ENCODE data around the gene RNASEH2A. TPM values are rescaled to one million over a fixed set of nuclear protein-coding genes. Genes with fewer than 3 reads are reported as not detected.

Gene RNASEH2A
- 4.9 and 6.0 TPM in 2 replicates for total RNA-seq

DNA sequence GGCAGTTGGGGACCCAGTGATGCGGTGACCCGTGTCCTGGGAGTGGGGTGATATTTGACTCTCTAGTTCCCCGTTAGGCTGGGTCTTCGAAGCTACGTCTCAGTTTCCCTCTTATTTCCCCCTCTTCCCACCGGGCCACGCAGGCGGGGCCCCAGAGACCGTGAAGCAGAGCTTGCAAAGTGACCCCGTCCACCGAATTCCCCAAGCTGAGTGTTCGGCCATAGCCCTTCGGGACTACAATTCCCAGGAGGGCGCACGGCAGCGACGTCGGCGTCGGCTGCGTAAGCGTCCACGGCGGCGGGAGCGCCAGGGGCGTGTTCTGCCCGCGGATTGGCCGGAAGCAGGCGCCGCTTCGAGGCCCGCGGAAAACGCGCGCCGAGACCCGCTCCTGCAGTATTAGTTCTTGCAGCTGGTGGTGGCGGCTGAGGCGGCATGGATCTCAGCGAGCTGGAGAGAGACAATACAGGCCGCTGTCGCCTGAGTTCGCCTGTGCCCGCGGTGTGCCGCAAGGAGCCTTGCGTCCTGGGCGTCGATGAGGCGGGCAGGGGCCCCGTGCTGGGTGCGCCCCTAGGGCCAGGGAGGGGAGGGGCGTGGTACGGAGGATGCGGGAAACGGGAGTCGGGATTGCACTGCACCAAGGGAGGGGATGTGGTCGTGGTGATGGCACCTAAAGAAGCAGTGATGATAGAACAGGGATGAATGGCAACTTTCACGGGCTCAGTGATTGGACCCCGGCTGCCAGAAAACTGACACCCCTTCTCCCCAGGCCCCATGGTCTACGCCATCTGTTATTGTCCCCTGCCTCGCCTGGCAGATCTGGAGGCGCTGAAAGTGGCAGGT, at the start of gene RNASEH2A:
Gene RNASEH2A (plus strand): TSS at position 343 of the 840 bp plus-strand sequence. CDS start 90 bp downstream, at position 433.

DNA sequence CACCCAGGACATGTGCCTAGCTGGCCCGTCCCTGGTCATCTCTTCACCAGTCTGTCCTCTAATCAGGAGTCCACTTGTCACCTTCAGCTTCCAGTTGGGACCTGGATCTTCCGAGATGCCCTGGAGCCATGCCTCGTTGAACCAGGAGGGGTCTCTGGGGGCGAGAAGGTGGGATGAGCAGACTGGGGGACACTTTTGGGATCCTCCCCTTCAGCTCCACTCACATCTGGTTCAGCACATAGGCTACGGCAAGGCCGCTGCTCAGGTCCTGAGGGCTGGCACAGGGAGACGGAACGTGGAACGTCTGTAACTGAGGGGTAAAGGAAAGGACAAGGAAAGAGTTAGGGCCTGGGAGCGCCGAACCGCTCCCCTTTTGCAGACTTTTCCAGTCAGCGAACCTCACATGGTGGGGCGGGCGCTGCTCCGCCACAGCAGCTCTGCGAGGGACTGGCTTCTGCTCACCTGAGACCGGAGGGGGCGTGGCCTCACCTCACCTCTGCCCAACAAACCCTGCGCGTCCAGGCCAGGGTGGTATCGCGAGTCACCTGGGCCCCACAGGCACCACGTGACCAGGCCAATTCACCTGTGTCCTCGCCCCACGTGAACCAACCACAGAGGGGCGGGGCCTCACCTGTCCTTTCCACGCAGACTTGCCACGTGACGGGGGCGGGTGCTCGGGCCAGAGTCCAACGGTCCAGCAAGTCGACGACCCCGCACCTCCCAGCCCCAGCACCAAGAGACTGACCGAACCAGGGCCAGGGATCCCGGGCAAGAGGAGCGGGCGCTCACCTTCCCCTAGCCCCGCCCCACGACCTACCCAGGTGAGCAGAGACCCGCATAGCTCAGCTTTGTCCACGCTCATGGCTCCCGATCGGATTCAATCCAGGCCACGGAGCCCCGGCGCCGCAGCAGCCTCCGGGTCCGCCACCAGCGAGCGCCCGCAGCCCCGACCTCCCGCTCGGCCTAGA, 31.5 kb upstream of the RNASEH2A start, which contains the start of gene HOOK2:
Gene HOOK2 (minus strand): TSS at position 965 of the 968 bp plus-strand sequence. CDS start 103 bp downstream, at position 862.

DNA sequence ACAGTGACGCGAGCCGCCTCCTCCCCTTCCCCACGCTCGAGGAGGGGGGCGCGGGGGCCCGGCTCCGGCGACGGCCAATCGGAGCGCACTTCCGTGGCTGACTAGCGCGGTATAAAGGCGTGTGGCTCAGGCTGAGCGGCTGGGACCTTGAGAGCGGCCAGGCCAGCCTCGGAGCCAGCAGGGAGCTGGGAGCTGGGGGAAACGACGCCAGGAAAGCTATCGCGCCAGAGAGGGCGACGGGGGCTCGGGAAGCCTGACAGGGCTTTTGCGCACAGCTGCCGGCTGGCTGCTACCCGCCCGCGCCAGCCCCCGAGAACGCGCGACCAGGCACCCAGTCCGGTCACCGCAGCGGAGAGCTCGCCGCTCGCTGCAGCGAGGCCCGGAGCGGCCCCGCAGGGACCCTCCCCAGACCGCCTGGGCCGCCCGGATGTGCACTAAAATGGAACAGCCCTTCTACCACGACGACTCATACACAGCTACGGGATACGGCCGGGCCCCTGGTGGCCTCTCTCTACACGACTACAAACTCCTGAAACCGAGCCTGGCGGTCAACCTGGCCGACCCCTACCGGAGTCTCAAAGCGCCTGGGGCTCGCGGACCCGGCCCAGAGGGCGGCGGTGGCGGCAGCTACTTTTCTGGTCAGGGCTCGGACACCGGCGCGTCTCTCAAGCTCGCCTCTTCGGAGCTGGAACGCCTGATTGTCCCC, 14.9 kb upstream of the RNASEH2A start, which contains the start of gene JUNB:
Gene JUNB (plus strand): TSS at position 142 of the 706 bp plus-strand sequence. CDS start 286 bp downstream, at position 428.

DNA sequence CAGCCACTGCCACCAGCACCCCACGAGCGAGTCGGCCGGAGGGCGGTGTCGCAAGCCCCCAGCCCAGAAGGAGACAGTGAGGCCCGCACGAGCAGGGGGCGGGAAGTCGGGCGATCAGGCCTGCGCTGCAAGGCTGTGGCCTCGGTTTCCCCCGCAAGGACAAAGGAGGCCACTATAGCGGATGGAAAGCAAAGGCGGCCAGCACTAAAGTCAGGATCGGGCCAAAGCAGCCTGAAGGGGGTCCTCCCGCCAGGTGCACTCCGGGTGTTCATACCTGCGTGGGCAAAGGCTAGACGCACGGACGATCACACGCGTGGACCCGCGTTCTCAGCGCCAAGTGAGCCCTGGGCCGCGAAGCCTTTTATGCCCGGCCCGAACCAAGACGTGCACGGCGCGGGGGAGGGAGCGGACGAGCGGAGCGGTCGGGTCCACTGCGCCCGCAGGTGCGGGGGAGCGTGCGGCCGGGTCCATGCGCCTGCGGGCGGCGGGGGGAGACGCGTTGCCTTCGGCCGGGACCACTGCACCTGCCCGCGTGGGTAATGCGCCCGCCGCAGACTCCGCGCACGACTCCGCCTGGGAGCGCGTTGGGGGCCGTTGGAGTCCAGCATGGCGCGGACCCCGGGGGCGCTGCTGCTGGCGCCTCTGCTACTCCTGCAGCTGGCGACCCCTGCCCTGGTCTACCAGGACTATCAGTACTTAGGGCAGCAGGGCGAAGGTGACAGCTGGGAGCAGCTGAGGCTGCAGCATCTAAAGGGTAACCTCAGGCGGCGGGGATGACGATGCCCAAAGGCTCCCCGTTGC, 4.7 kb upstream of the RNASEH2A start, which contains the start of the genes PRDX2 and THSD8:
Gene PRDX2 (minus strand): TSS at position 335 of the 801 bp plus-strand sequence. CDS start 539 bp downstream, outside the sequence.
Gene THSD8 (plus strand): TSS at position 604 of the 801 bp plus-strand sequence. CDS start 3 bp downstream, at position 607.

DNA sequence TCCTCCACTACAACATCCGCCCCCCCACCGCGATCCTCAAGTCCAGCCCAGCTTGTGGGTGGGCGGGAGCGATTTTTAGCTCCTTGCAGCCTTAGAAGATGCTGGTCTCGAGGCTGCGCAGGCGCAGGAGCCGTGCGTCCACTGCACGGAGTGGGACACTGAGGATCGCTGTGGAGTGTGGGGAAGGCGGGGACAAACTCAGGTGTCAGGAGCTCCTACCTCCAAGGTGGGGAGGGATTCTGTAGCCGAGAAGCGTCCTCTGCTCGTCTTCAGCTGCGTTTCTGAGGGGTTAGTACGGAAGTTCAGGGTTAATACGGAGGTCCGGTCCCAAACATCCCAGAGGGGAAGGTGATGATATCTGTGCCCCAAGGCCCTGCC, 28.2 kb downstream of the RNASEH2A start, which contains the start of gene RTBDN:
Gene RTBDN (minus strand): TSS at position 14 of the 378 bp plus-strand sequence. CDS start 4,600 bp downstream, outside the sequence.

DNA sequence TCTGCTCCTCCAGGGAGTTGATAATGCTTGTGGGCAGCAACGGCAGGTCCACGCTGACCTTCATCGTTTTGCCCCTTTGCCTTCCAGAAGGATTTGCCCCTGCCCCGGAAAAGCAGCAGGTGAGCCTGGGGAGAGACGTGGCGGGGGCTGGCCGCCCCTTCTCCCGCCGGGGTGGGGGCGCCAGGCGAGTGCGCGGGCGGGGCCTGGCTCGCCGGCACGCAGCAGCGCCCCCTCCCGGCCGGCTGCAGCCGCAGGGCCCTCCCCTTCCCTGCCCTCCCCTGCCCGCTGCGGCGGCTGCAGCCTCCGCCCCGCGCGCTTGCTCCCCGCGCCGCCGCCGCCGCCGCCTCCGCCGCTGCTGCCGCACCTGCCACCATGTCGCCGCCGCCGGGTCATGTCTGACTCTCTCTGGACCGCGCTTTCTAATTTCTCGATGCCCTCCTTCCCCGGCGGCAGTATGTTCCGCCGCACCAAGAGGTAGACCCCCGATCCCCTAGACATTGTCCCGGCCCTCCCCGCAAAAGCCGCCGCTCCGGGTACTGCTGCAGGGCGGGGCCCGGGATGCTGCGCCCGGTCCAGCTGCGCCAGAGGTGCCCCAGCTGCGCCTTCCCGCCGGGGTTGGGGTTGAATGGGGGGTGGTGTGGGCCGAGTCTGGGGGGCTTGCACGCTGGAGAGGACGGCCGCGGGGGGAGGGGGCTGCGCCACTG, 31.9 kb downstream of the RNASEH2A start, which contains the start of gene MAST1:
Gene MAST1 (plus strand): TSS at position 334 of the 704 bp plus-strand sequence. CDS start 58 bp downstream, at position 392.

Other genes with a start within 250 kb of the RNASEH2A start
- gene ZNF490, start 195.8 kb upstream of the RNASEH2A start, total RNA-seq: 6.0 and 10.6 TPM in 2 replicates
- 10.6 and 13.2 TPM in 2 replicates for gene ZNF791, start 195.7 kb upstream of the RNASEH2A start, total RNA-seq
- gene MAN2B1, start 139.8 kb upstream of the RNASEH2A start, total RNA-seq: 120 and 162 TPM in 2 replicates
- gene WDR83, start 139.8 kb upstream of the RNASEH2A start, total RNA-seq: 9.0 and 9.4 TPM in 2 replicates
- gene DHPS, start 124.7 kb upstream of the RNASEH2A start, total RNA-seq: 72.2 and 74.9 TPM in 2 replicates
- gene GNG14, start 118.6 kb upstream of the RNASEH2A start, total RNA-seq: not detected in 2 replicates
- 7.3 and 8.3 TPM in 2 replicates for gene FBXW9, start 110.0 kb upstream of the RNASEH2A start, total RNA-seq
- 32.9 and 45.1 TPM in 2 replicates for gene TNPO2, start 82.7 kb upstream of the RNASEH2A start, total RNA-seq
- 311 and 336 TPM in 2 replicates for gene TRIR, start 71.9 kb upstream of the RNASEH2A start, total RNA-seq
- gene GET3, start 69.1 kb upstream of the RNASEH2A start, total RNA-seq: 46.8 and 54.1 TPM in 2 replicates
- not detected in 2 replicates for gene BEST2, start 54.8 kb upstream of the RNASEH2A start, total RNA-seq
- 15.2 and 16.8 TPM in 2 replicates for gene HOOK2, start 31.0 kb upstream of the RNASEH2A start, total RNA-seq
- gene JUNB, start 15.1 kb upstream of the RNASEH2A start, total RNA-seq: 387 and 404 TPM in 2 replicates
- 252 and 259 TPM in 2 replicates for gene PRDX2, start 4.8 kb upstream of the RNASEH2A start, total RNA-seq
- gene THSD8, start 4.5 kb upstream of the RNASEH2A start, total RNA-seq: not detected in 2 replicates
- gene RTBDN, start 28.0 kb downstream of the RNASEH2A start, total RNA-seq: not detected in 2 replicates
- gene MAST1, start 31.9 kb downstream of the RNASEH2A start, total RNA-seq: 0.19 and 1.3 TPM in 2 replicates
- gene DNASE2, start 74.9 kb downstream of the RNASEH2A start, total RNA-seq: 30.2 and 36.6 TPM in 2 replicates
- gene KLF1, start 80.6 kb downstream of the RNASEH2A start, total RNA-seq: not detected in 2 replicates
- 28.0 and 29.7 TPM in 2 replicates for gene GCDH, start 84.6 kb downstream of the RNASEH2A start, total RNA-seq
- not detected in 2 replicates for gene SYCE2, start 112.7 kb downstream of the RNASEH2A start, total RNA-seq
- gene FARSA, start 127.1 kb downstream of the RNASEH2A start, total RNA-seq: 48.9 and 49.0 TPM in 2 replicates
- gene CALR, start 132.0 kb downstream of the RNASEH2A start, total RNA-seq: 877 and 947 TPM in 2 replicates
- 50.0 and 60.2 TPM in 2 replicates for gene RAD23A, start 139.3 kb downstream of the RNASEH2A start, total RNA-seq
- gene GADD45GIP1, start 150.6 kb downstream of the RNASEH2A start, total RNA-seq: 36.5 and 43.0 TPM in 2 replicates
- gene DAND5, start 163.0 kb downstream of the RNASEH2A start, total RNA-seq: not detected in 2 replicates
- gene NFIX, start 188.9 kb downstream of the RNASEH2A start, total RNA-seq: 122 and 124 TPM in 2 replicates